Activated CD8-positive, alpha-beta memory T cell treated with anti-CD3 and anti-CD28 coated beads for 36 hours (primary cell): ENCODE data around the gene MYL11. TPM values are rescaled to one million over a fixed set of nuclear protein-coding genes. Genes with fewer than 3 reads are reported as not detected.
"Not testable (repeated sequence)": the region's sequence is repeated elsewhere in the genome, so short reads cannot be mapped to it uniquely, and the experiment has no call there.

Experiments
- CTCF ChIA-PET: fragments of 350-600 bp; sonication (Branson Sonifier 250); formaldehyde crosslinking; loops from one replicate; lab custom pipeline; 2021; ENCODE audit warnings: antibody characterized with exemption; lab: Charles Lee
- POLR2A ChIA-PET: fragments of 350-600 bp; sonication (Branson Sonifier 250); formaldehyde crosslinking; loops from one replicate; lab custom pipeline; 2021; ENCODE audit warnings: antibody characterized with exemption; lab: Charles Lee
- total RNA-seq, 2 experiments: library from RNA; stranded (reverse); gene quantifications; one replicate each; pipeline ENCODE4 v1.2.3, GENCODE V29; 2021

The MYL11 gene, protein sequence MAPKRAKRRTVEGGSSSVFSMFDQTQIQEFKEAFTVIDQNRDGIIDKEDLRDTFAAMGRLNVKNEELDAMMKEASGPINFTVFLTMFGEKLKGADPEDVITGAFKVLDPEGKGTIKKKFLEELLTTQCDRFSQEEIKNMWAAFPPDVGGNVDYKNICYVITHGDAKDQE
- total RNA-seq, result 1 to 10 TPM in 1 of 2 experiments, under 1 TPM in 1; 0.80 to 1.6 TPM

DNA sequence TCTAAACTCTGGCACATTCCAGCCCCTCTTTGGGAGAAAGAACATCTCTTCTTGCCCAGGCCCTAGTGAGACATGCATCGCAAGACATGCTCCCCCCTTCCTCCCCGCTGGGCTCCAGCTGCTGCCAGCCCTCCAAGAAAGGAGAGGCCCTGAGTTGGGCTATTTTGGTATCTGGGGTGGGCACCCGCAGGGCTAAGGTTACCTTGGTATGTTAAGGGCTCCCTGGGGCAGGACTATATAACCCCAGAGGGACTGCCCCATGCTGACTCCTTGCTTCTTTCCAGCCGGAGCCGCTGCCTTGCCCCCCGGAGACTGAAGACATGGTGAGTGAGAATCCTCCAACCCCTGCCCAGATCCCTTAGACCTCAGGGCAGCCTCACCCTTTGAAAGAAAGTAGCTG lies at the start of gene MYL11:
MYL11 (plus strand) TSS at position 265 of the 400 bp plus-strand sequence; CDS start at position 321, 56 bp downstream.
- ChIA-PET POLR2A (no interaction called here), CTCF (no interaction called here)

DNA sequence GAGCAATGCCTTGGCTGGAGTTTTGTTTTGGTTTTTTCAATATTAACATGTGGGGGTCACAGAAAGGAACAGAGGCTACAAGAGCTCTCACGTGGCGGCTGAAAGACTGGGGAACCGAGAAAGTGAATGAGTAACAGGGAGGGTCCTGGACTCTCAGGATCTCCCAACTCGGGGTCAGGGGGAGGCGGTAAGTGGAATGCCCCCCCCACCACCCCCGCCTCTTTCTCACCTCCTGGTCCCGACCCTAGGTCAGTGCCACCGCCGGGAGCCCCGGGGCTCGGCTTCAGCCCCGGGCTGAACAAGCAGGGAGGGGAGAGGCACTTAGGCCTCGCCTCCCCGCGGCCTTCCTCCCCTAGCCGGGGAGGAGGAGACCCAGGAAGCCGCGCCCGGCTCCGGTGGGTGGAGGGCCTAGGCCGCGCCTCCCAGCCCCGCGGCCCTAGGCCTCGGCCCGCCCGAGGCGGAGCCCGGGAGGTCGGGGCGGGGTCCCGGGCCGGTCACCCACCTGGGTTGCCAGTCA lies 40.1 kb upstream of the MYL11 start:
- CTCF ChIA-PET, result interaction anchor here (0.6 kb wide), 1 partner anchor 15 kb away, joined by 3 read pairs; no protein-coding TSS in a partner anchor
- POLR2A ChIA-PET, result interaction anchor here (1.6 kb wide), 1 partner anchor 36 kb away, joined by 3 read pairs; no protein-coding TSS in a partner anchor

DNA sequence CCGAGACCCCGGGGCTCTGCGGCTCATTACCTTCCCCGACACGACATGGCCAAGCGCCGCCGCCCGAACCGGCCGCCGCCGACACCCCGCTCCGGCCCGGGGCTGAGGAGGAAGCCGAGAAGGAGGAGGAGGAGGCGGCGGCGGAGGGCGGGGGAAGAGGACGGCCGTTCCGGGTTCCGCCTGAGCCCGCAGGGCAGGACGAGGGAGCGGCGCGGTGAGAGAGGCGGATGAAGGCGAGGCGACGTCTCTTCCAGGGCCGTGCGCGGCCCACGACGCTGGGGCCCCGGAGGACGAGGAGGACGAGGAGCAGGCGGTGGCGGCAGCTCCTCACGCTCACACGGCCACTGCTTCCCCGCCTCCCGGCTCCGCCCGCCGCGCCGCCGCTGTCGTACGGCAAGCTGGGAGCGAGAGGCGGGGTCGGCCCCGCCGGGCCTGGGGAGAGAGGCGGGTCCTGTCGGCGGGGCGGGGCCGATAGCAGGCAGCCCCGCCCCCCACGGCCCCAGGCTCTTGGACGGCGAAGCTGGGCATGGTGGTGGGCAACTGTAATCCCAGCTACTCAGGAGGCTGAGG lies 39.5 kb upstream of the MYL11 start:
- ChIA-PET POLR2A (interaction anchor here (0.7 to 1.6 kb wide), 3 partner anchors 36 to 315 kb away, joined by 3 read pairs; partner anchors contain the start of gene SEPTIN1), CTCF (interaction anchor here (0.6 to 1.7 kb wide), 3 partner anchors 15 to 250 kb away, joined by 3 to 4 read pairs (median 3); no protein-coding TSS in a partner anchor)

- ChIA-PET POLR2A (interaction anchor here (0.7 to 1.6 kb wide), 3 partner anchors 35 to 314 kb away, joined by 3 read pairs; partner anchors contain the start of gene SEPTIN1), CTCF (interaction anchor here (0.7 to 1.7 kb wide), 5 partner anchors 10 to 249 kb away, joined by 3 to 5 read pairs (median 3); no protein-coding TSS in a partner anchor)
Measured at GRCh38 chr16:30335598-30336474, 38.8 kb upstream of the MYL11 start.

DNA sequence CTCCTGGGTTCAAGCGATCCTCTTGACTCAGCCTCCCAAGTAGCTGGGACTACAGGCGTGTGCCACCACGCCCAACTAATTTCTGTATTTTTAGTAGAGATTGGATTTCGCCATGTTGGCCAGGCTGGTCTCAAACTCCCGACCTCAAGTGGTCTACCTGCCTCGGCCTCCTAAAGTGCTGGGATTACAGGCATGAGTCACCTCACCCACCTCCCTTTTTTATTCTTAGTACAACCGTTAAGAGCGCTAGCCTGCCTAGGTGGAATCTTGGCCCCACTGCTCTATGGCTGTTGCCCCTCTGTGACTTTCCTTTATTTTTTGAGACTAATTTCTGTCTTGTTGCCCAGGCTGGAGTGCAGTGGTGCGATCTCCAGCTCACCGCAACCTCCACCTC lies 36.6 kb upstream of the MYL11 start:
- POLR2A ChIA-PET, CTCF ChIA-PET: not testable (repeated sequence)

- POLR2A ChIA-PET, CTCF ChIA-PET: not testable (repeated sequence)
Measured at GRCh38 chr16:30338715-30339114, 35.9 kb upstream of the MYL11 start.

DNA sequence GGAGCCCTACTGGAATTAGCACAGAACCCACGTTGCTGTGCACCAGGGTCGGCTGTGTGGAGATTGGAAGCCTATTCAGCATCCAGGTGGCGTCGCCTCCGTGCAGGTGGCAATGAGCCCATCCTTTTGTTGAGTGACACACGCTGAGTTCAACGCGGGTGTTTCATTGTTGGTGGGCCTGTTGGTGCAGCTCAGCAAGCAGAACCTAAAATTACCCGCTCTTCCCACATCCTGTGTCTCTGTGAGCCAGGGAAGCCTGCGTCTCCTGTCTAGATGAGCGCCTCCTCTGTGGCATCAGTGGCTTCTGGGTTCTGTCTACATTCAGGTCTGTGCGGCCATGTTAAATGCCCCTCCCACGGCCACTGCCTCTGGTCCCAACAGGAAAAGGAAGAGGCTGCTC lies 34.0 kb upstream of the MYL11 start:
- CTCF ChIA-PET, result no interaction called here
- POLR2A ChIA-PET, result no interaction called here

GRCh38 chr16:30341971-30342370 lies 32.6 kb upstream of the MYL11 start:
- CTCF ChIA-PET, POLR2A ChIA-PET: not testable (repeated sequence)

DNA sequence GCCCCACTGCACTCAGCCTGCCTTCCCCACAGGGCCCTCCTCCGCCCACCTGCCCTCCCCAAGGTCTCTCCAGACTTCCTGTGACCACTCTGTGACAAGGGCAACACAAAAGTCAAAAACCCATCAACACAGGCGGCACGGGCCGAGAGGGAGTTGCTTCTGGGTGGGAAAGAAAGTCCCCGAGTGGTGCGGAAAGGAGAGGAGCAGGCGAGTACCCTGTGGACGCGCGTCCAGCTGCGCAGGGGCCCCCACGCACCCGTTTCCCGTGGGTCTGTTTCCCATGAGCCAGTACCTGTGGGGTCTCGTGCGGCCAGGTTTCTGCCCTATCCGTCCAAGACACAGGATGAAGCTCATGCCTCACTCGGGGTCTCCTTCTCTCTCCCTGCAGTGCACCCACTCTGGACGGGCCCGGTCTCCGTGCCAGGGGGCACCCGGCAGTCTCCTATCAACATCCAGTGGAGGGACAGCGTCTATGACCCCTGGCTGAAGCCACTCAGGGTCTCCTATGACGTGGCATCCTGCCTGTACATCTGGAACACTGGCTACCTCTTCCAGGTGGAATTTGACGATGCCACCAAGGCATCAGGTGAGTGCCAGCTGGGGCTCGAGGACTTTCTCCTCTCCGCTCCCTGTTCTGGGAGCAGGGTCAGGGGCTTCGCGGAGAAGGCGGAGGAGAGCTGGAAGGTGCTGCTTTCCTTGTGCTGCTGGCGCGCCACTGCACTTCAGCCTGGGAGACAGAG lies 31.7 kb upstream of the MYL11 start:
- ChIA-PET CTCF (no interaction called here), POLR2A (no interaction called here)

DNA sequence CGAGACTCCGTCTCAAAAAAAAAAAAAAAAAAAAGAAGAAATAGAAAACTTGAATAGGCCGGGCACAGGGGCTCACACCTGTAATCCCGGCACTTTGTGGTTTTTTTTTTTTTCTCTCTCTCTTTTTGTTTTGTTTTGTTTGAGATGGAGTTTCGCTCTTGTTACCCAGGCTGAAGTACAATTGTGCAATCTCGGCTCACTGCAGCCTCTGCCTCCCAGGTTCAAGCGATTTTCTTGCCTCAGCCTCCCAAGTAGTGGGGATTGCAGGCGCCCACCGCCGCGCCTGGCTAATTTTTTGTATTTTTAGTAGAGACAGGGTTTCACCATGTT lies 31.1 kb upstream of the MYL11 start:
- POLR2A ChIA-PET, result not testable (repeated sequence)
- CTCF ChIA-PET, result interaction anchor here (0.7 to 1.5 kb wide), 2 partner anchors 53 to 66 kb away, joined by 3 to 6 read pairs; no protein-coding TSS in a partner anchor

DNA sequence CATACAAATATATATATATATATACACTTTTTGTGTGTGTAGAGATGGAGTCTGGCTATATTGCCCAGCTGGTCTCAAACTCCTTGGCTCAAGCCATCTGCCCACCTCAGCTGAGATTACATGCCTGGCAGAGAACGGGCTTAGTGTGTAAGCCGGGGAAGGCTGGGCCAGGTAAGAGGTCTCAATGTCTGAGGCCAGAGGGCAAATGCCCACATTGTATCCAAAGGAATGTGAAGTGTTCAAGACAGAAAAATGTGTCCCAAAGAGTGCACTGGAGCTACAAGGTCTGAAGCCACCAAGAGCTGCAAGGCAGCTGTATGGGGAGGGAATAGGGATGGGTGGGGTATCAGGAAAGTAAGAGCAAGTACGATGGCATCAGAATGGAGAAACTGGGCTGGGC lies 28.3 kb upstream of the MYL11 start:
- ChIA-PET CTCF (interaction anchor here (1.0 kb wide), 1 partner anchor 10 kb away, joined by 3 read pairs; no protein-coding TSS in a partner anchor), POLR2A (no interaction called here)

- ChIA-PET POLR2A (no interaction called here), CTCF (no interaction called here)
Measured at GRCh38 chr16:30348113-30348512, 26.5 kb upstream of the MYL11 start.

DNA sequence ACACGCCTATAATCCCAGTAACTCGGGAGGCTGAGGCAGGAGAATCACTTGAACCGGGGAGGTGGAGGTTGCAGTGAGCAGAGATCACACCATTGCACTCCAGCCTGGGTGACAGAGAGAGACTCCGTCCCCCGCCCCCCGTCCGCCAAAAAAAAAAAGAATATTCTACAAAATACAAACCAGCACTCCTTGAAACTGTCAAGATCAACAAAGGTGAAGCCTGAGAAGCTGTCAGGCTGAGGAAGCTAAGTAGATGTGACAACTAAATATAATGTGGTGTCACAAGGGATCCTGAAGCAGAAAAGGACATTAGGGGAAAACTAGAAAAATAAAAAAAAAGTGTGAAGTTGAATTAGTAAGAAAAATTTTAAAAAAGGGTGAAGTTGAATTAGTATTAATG lies 25.7 kb upstream of the MYL11 start:
- ChIA-PET CTCF (no interaction called here), POLR2A (no interaction called here)

- CTCF ChIA-PET, result interaction anchor here (0.6 kb wide), 1 partner anchor 15 kb away, joined by 3 read pairs; no protein-coding TSS in a partner anchor
- POLR2A ChIA-PET, result no interaction called here
Measured at GRCh38 chr16:30349675-30350074, 24.9 kb upstream of the MYL11 start.

- ChIA-PET POLR2A (no interaction called here), CTCF (interaction anchor here (0.6 to 1.2 kb wide), 2 partner anchors 16 to 59 kb away, joined by 3 read pairs; no protein-coding TSS in a partner anchor)
Measured at GRCh38 chr16:30350134-30350871, 24.3 kb upstream of the MYL11 start.

DNA sequence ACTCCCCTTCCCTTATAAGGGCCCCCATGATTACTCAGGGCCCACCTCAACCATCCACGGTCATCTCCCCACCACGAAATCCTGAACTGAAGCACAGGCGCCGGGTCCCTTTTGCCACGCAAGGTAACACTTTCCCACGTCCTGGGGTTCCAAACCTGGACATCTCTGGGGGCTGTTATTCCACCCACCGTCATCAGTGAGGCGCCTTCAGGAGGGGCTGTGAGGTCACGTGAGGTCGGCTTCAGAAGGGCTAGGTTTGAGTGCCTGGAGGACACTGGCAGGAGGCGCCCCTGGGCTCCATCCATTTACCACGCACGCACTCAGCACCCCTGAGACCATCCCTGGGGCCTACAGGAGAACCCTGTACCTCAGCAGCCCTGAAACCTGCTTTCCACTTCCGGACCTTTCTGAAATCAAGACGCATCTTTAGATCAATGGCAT lies 23.6 kb upstream of the MYL11 start:
- CTCF ChIA-PET, result interaction anchor here (0.7 to 1.2 kb wide), 2 partner anchors 59 to 610 kb away, joined by 3 read pairs; no protein-coding TSS in a partner anchor

DNA sequence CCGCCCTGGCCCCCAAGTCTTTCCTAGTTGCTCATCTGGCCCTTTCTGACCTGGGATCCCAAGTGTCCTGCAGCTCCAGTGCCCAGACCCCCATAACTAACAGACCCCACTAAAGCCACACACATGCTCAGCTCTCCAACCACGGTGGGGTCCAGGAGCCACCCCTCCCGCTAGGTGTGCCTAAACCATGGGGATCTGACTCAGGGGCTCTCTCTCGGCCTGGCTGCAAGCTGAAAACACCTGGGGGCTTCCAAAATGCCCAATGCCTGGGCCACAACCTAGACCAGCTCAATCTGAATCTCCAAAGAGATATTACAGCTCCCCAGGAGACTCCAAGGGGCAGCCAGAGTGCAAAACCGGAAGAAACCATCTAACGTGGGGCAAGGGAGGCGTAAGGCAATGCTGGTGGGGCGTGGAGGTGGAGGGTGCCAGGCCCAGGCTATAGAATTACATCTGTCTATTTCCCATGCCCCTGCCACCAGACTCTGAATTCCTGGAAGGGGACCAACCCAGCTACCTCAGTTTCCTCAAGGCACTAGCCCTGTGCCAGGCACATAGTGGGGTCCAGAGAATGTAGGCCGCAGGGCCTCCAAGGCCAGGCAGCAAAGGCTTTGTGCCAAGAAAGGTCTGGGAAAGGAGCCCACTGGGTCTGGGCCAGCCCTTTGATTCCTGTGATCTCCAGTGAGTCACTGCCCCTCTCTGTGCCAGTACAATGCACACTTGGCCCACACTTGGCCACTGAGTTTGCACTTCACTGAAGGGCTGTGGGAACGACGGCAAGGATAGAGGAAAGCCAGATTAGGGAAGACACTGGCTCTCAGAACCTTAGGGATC lies 22.8 kb upstream of the MYL11 start:
- ChIA-PET CTCF (interaction anchor here (0.7 to 1.2 kb wide), 2 partner anchors 58 to 610 kb away, joined by 3 read pairs; no protein-coding TSS in a partner anchor), POLR2A (no interaction called here)

More for the DNA sequence above, 23.6 kb upstream of the MYL11 start:
- POLR2A ChIA-PET, result no interaction called here
